Activated T-cell treated with anti-CD3 and anti-CD28 coated beads, Interleukin-2, amount 50 U/mL, for 4 hours (primary cell): ENCODE results near the gene TRPC5OS. TPM values are rescaled to one million over a fixed set of nuclear protein-coding genes. Genes with fewer than 3 reads are reported as not detected.

Experiments used
- ATAC-seq, 2 donors: fragments of 200-7000 bp; cut with Tn5 transposase; one replicate each; pipeline ENCODE4 v1.10.0; 2021
- DNase-seq: peaks from one replicate; pipeline ENCODE4 v3.0.0-alpha.2; 2020
- H3K27me3 Mint-ChIP-seq: one replicate; pipeline ENCODE4 v1.8.0; 2021; ENCODE audit warnings: low read depth, mixed read lengths
- H3K36me3 Mint-ChIP-seq: one replicate; pipeline ENCODE4 v1.8.0; 2022; ENCODE audit warnings: mixed read lengths; ENCODE audit not compliant: insufficient read depth
- H3K4me1 Mint-ChIP-seq: one replicate; pipeline ENCODE4 v1.8.0; 2021; ENCODE audit warnings: low read depth, mixed read lengths
- H3K4me3 Mint-ChIP-seq: one replicate; pipeline ENCODE4 v1.8.0; 2021; ENCODE audit warnings: mild to moderate bottlenecking, moderate library complexity, mixed read lengths
- H3K9me3 Mint-ChIP-seq: one replicate; pipeline ENCODE4 v1.8.0; 2021; ENCODE audit warnings: mixed read lengths
- total RNA-seq, 3 donors: library from RNA; stranded (reverse); gene quantifications; one replicate each; pipeline ENCODE4 v1.2.1, GENCODE V29; 2021

TRPC5OS gene
- total RNA-seq, 3 donors from 2014 or later = not detected

DNA sequence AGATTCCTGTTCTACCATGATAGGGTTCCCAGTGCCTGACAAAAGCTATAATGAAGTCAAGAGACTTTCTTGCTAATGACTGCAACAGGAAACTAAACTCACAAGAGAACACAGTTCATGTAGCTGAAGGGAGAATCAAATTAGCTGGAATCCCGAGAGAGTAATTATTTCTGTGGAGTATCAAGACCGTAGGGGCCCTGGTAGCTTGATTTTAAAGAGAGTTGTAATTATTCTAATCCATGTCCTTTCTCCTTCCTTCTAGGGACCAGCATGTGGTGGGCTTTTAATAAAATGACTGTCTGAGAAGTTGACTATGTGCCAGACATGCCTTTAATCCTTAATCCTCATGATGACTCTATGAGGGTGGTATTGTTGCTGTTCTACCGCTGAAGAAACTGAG, 1.7 kb upstream of the TRPC5OS start:
- H3K36me3 Mint-ChIP-seq = no peaks in the 10 kb centered on the region
- peaks cover 6% of the 10 kb centered on the region for H3K27me3 Mint-ChIP-seq
- no peak overlapping the region for H3K4me3 Mint-ChIP-seq
- H3K9me3 Mint-ChIP-seq = no peaks in the 10 kb centered on the region
- no peak for DNase-seq
- no peaks in the 10 kb centered on the region for H3K4me1 Mint-ChIP-seq
- no peak for ATAC-seq

DNA sequence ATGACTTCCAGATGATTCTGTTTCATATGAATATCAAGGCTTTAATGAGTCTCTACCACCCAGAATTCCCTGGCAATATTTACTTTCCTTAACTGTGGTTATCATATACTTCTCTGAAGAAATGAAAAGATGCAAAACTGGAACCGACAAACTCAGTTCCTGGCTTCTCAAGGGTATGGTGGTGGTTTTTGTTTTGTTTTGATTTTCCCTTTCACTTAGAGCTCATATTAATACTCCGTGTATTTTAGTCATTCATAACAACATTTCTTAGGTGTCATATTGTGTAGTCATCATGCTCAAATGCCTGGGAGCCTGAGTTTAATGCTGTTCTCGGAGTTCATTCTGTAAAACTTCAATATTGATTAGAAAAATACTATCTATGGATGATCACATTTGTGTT, 665 bp downstream of the TRPC5OS start:
- ATAC-seq = no peak
- no peaks in the 10 kb centered on the region for H3K36me3 Mint-ChIP-seq
- H3K4me1 Mint-ChIP-seq = no peaks in the 10 kb centered on the region
- no peak for DNase-seq
- no peaks in the 10 kb centered on the region for H3K9me3 Mint-ChIP-seq
- no peak overlapping the region for H3K4me3 Mint-ChIP-seq
- peaks cover 4% of the 10 kb centered on the region for H3K27me3 Mint-ChIP-seq

DNA sequence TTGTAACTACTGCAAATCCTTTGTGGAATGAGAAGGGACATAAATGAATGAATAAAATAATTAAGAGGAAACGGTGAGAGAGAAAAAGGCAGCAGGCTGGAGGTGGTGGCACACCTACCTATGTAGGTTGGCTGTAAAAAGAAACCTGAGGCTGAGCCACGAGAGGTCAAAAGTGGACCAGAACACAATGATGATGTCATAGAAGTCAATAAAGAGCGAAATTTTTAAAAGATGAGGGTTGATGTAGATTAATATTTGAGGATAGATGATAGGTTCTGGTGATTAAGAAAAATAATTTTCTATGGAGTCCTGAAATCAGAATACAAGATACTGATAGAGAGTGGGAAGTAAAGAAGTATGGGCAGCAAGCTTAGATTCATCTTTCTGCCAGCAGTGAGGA, 1.7 kb downstream of the TRPC5OS start:
- DNase-seq (no peak), ATAC-seq (no peak)
- Mint-ChIP-seq H3K4me1 (no peaks in the 10 kb centered on the region), H3K27me3 (no peaks in the 10 kb centered on the region), H3K9me3 (no peaks in the 10 kb centered on the region), H3K36me3 (no peaks in the 10 kb centered on the region), H3K4me3 (no peak overlapping the region)

DNA sequence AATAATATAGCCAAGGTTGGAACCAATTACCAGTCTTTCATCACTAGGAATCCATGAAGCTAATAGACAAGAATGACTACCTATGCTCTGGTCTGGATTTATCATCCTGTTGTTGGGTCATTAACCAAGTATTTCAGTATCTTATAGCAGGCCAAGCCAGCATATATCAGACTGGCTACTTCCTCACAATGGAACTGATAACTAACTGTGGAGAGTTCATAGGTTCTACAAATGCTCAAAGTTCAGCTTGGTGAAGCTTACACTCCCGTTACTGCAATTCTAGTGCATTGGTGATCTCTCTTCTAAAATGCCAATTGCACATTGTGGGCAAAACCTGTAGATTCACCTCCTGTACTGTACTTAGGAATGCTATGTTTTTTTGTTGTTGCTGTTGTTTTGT, 4.8 kb downstream of the TRPC5OS start:
- no peaks in the 10 kb centered on the region for H3K4me1 Mint-ChIP-seq

DNA sequence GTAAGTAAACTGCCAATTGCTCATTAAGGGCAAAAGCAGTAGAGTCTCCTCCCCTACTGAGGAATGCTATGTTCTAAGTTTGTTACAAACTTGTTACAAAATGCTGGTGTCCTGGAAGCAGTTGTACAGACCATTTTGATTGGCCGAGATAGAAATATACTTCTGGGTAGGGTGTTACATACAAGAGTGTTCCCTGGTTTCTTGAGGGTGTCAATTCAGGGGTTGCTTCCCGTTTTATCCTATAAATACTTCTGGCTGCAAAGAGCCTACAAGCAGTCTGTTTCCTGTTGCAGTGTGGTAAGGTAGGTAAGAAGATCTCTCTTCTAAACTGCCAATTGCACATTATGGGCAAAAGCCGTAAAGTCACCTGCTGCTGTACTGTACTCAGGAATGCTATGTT, 5.7 kb downstream of the TRPC5OS start:
- Mint-ChIP-seq H3K4me1 (no peaks in the 10 kb centered on the region), H3K36me3 (no peaks in the 10 kb centered on the region), H3K9me3 (no peaks in the 10 kb centered on the region), H3K4me3 (no peak overlapping the region), H3K27me3 (no peaks in the 10 kb centered on the region)
- no peak for ATAC-seq
- DNase-seq = no peak

More for the DNA sequence above, 4.8 kb downstream of the TRPC5OS start:
- no peaks in the 10 kb centered on the region for H3K27me3 Mint-ChIP-seq
- no peaks in the 10 kb centered on the region for H3K9me3 Mint-ChIP-seq
- no peak overlapping the region for H3K4me3 Mint-ChIP-seq
- H3K36me3 Mint-ChIP-seq = no peaks in the 10 kb centered on the region
- ATAC-seq = no peak
- DNase-seq = no peak

DNA sequence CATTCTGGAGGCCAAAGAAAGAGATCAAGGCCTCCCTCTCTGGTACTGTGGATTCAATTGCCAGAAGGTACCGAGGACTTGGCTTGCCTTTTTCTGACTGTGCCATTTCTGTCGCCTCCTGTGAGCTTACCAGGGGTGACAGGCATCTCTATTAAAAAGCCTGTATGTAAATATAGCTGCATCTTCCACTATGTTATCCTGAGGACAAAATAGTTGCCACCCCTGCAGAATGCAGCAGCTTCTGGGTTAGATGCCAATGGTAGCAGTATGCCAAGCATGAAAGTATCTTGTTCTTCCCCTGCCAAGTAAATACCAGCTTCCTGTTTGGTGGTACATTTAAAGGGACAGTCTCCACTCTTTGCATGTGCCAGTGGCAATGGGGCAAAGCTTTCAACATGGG, 10.7 kb downstream of the TRPC5OS start:
- DNase-seq (no peak), ATAC-seq (no peak)
- H3K4me1 Mint-ChIP-seq = no peaks in the 10 kb centered on the region
- no peaks in the 10 kb centered on the region for H3K9me3 Mint-ChIP-seq
- H3K36me3 Mint-ChIP-seq = no peaks in the 10 kb centered on the region
- H3K27me3 Mint-ChIP-seq = no peaks in the 10 kb centered on the region
- no peak overlapping the region for H3K4me3 Mint-ChIP-seq

DNA sequence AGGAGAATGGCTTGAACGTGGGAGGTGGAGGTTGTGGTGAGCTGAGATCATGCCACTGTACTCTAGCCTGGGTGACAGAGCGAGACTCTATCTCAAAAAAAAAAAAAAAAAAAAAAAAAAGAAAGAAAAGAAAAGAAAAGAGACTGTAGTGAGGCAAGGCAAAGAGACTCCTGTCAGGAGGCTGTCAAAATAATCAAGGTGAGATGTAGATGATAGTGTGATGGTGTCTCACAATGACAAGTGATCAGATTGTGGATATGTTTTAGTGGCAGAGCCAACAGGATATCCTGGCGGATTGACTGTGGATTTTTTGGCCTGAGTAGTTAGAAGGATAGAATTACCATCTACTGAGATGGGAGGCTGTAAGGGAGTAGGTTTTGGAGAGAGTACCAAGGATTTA, 12.6 kb downstream of the TRPC5OS start:
- Mint-ChIP-seq H3K4me3 (no peak overlapping the region), H3K36me3 (no peaks in the 10 kb centered on the region), H3K9me3 (no peaks in the 10 kb centered on the region), H3K27me3 (no peaks in the 10 kb centered on the region), H3K4me1 (no peaks in the 10 kb centered on the region)
- no peak for DNase-seq
- no peak for ATAC-seq

DNA sequence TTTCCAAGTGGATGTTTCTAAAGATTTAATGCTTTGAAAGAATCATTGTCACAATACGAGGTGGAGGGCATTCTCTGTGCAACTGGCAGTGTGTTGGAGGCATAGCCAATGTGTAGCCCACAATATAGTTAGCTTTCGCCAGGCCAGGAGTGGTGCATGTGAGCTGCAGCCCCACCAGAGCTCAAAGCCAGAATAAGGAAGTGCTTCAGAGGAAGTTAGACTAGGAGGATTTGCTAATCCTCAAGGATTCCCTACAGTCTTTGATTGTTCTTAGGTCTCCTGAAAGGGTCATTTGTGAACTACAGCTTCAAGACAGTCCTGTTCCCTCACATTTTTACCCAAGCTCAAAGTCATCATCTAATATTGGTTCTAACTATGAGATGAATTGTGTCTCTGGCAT, 16.4 kb downstream of the TRPC5OS start:
- no peak for DNase-seq
- no peak for ATAC-seq

DNA sequence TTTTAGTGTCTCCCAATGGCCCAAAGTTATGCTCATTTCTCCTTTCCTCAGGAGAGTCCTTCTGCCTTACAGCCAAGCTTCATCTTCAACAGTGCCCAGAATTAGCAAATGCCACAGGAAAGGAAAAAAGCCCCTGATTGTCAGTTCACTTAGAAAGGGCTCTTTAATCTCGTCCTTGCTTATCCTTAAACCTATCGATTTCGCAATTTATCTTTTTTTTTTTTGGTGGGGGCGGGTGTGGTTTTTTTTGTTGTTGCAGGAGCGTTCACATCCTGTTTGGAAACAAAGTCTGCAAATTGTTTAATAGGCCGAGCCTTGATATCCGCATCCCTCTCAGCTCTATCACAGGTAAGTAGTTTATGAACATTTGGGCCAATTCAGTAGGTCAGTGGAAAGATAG, 20.2 kb downstream of the TRPC5OS start:
- ATAC-seq = no peak
- Mint-ChIP-seq H3K9me3 (no peaks in the 10 kb centered on the region), H3K36me3 (no peaks in the 10 kb centered on the region)

More for the DNA sequence above, 16.4 kb downstream of the TRPC5OS start:
- no peaks in the 10 kb centered on the region for H3K27me3 Mint-ChIP-seq
- no peak overlapping the region for H3K4me3 Mint-ChIP-seq
- H3K9me3 Mint-ChIP-seq = no peaks in the 10 kb centered on the region
- no peaks in the 10 kb centered on the region for H3K4me1 Mint-ChIP-seq
- no peaks in the 10 kb centered on the region for H3K36me3 Mint-ChIP-seq

DNA sequence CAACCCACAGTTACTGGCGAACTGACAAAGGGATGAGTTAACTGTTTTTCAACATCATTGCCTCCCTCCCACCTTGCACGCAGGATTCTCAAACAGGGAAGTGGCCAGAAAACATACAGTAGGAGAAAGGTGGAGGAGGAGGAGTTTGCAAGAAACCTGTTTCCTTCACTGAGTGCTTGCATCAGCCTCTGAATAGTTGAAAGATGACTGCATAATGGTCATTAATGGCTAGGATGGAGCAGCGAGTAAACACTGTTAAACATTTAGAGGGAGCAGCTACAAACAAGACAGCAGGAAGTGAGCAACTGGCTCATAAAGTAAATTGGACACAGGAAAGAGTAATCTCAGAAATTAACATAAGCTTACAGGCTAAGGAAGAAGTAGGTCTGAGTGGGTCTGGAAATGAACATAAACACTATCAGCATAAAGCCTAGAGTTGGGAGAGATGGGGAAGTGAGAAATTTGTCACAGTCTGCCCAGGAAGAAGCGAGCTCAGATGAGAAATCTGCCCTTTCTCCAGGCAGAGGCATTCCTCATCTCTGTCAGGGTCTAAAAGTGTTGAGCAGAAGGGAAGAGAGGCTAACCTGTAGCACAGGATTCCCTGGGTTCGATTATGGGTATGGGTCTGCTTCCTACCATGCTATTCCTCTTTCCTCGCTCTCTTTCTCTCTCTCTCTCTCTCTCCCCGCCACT, 38.6 kb downstream of the TRPC5OS start:
- ATAC-seq = no peak
- no peaks in the 10 kb centered on the region for H3K36me3 Mint-ChIP-seq
- H3K4me1 Mint-ChIP-seq = no peaks in the 10 kb centered on the region
- no peak for DNase-seq
- no peaks in the 10 kb centered on the region for H3K27me3 Mint-ChIP-seq
- H3K9me3 Mint-ChIP-seq = no peaks in the 10 kb centered on the region
- H3K4me3 Mint-ChIP-seq = no peak overlapping the region

More for the DNA sequence above, 20.2 kb downstream of the TRPC5OS start:
- Mint-ChIP-seq H3K4me3 (no peak overlapping the region), H3K27me3 (no peaks in the 10 kb centered on the region), H3K4me1 (no peaks in the 10 kb centered on the region)
- DNase-seq = no peak

DNA sequence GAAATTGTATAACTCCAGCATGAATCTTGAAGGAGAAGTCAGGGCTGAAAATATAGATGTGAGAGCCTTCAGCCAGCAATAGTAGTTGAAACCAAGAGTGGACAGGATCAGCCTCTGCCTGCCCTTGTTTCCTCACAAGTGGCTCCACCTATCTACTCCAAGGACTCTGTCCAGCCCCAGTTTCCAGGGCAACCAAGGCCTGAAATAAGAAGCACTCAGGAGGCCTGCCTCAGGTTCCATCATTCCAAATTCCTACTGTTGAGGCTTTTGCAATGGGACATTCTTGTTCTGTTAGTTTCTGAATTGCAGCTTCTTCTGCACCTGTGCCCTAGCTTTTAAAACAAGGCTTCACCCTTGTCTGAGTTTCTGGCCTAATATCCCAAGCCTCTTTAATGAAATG, 41.6 kb downstream of the TRPC5OS start:
- no peak for DNase-seq
- Mint-ChIP-seq H3K27me3 (no peaks in the 10 kb centered on the region), H3K9me3 (no peaks in the 10 kb centered on the region), H3K36me3 (no peaks in the 10 kb centered on the region), H3K4me3 (no peak overlapping the region), H3K4me1 (no peaks in the 10 kb centered on the region)
- ATAC-seq = no peak

DNA sequence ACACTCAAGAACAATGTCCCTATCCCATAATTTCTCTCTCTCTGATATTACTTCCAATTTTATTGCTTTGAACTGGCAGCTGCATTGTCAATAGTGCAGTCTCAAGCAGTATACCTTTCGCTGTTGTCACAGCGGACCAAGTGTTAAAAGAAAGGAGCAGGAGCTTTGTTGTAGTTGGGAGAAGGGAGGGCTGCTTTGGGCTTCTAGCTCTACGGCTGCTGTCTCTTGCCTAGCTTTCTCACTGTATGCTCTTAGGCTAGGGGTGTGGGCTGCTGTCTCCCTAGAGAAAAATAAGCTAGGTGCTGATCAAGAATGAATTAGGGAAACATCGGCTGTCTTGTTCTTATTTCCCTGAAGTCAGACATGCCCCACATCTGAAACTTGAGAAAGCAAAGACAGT, 52.5 kb downstream of the TRPC5OS start:
- no peaks in the 10 kb centered on the region for H3K9me3 Mint-ChIP-seq
- no peak for DNase-seq
- H3K4me3 Mint-ChIP-seq = no peak overlapping the region
- no peaks in the 10 kb centered on the region for H3K36me3 Mint-ChIP-seq
- H3K4me1 Mint-ChIP-seq = no peaks in the 10 kb centered on the region
- ATAC-seq = no peak
- no peaks in the 10 kb centered on the region for H3K27me3 Mint-ChIP-seq

Other genes with a start within 250 kb of the TRPC5OS start
- gene ALG13, start 195.0 kb upstream of the TRPC5OS start, total RNA-seq = 10 to 100 TPM; 56.5 to 60.4 (median 57.9) TPM
- gene TRPC5, start 206.6 kb downstream of the TRPC5OS start, total RNA-seq = not detected
- not detected for gene RTL4, start 206.8 kb downstream of the TRPC5OS start, total RNA-seq